Ovary (tissue), 9 donors: ENCODE measurements around the gene ALAD. TPM values are rescaled to one million over a fixed set of nuclear protein-coding genes. Genes with fewer than 3 reads are reported as not detected.

Experiments used
- DNase-seq, 5 donors: peaks; one replicate each; pipeline ENCODE4 v3.0.0-alpha.2; 2019 to 2020
- H3K27ac ChIP-seq, 2 donors: fragments of 200-600 bp; one replicate each; pipeline versions ENCODE4 v1.5.1 to v1.8.0; 2019 to 2022
- H3K27me3 ChIP-seq: fragments of 200-600 bp; one replicate; pipeline ENCODE4 v1.8.0; 2022
- H3K36me3 ChIP-seq: fragments of 200-600 bp; sonication (generic); one replicate; pipeline ENCODE4 v1.5.1; 2019
- H3K4me1 ChIP-seq: one replicate; pipeline ENCODE4 v1.8.1; 2013; ENCODE audit warnings: mild to moderate bottlenecking, moderate library complexity; ENCODE audit not compliant: insufficient read depth
- H3K4me3 ChIP-seq: fragments of 200-600 bp; sonication (generic); one replicate; pipeline ENCODE4 v1.5.1; 2017
- H3K9me3 ChIP-seq, 2 donors: fragments of 200-600 bp in 1 of 2; sonication (generic) in 1 of 2; one replicate each; pipeline versions ENCODE4 v1.5.1 to v1.8.1; 2013 to 2019; ENCODE audit warnings: mild to moderate bottlenecking in 1 of 2, moderate library complexity in 1 of 2
- CTCF ChIP-seq, 3 donors: fragments of 450-650 bp in 2 of 3; fragments of 200-600 bp in 1 of 3; IDR thresholded peaks; one replicate each; pipeline versions ENCODE4 v1.5.1 to v1.8.0; 2016 to 2022; ENCODE audit warnings: antibody characterized with exemption in 3 of 3, mild to moderate bottlenecking in 1 of 3
- EP300 ChIP-seq: sonication (generic); formaldehyde crosslinking; IDR thresholded peaks from one replicate; pipeline ENCODE4 v1.6.1; 2017; ENCODE audit warnings: antibody characterized with exemption
- POLR2A ChIP-seq: fragments of 450-650 bp; IDR thresholded peaks from one replicate; pipeline ENCODE4 v1.6.1; 2017; ENCODE audit warnings: antibody characterized with exemption, mild to moderate bottlenecking, moderate library complexity
- WGBS, 3 donors: extraction: QIAGEN DNeasy Blood & Tissue Kit in 1 of 3; methylation state at CpG; one replicate each; pipeline versions ENCODE4 v1.1.5 to v1.1.7; 2013 to 2017; 5-methylcytosine and 5-hydroxymethylcytosine counted together
- intact Hi-C, 4 donors: fragments of 100-400 bp; cut with DNase I; formaldehyde crosslinking; loops; one replicate each; pipeline versions ENCODE4 v1.11.0 to v1.15.1; 2022 to 2023
- polyA plus RNA-seq, 2 donors: library from polyadenylated mRNA; stranded (reverse); fragments of 200-250 nt in 1 of 2; fragments of 350-450 nt in 1 of 2; fragmentation: Illumina TruSeq in 1 of 2; extraction: RNeasy Lipid Tissue Mini Kit (QIAGEN cat#74804) in 1 of 2; gene quantifications; one replicate each; pipeline ENCODE4 v1.2.3, GENCODE V29; 2013 to 2014
- total RNA-seq, 7 donors: library from RNA; depleted of rRNA in 2 of 7; stranded (reverse); fragments of >200 nt in 2 of 7; fragmentation: NEBNext Ultra II Directional in 3 of 7; extraction: Animal tissue kit (Norgen Biotek cat#: 25700) in 3 of 7; gene quantifications; one replicate each; pipeline versions ENCODE4 v1.1.0 to v1.2.4, GENCODE V29; 2016 to 2023
- donor health status: DM: no; HTN: no; CAD: no; lungs with moderate emphysema.
- donor health status: DM: no; HTN: no; CAD: no.
- donor health status: Bipolar disorder and iron deficiency.
- donor health status: DM: yes; HTN: yes; CAD: no.
- donor health status: DM: no; HTN: no; CAD: no.
- donor health status: DM: yes; HTN: yes; CAD: no.

The ALAD gene
- total and polyA plus RNA-seq, 9 donors: 14.3 to 59.3 (median 43.8) TPM

DNA sequence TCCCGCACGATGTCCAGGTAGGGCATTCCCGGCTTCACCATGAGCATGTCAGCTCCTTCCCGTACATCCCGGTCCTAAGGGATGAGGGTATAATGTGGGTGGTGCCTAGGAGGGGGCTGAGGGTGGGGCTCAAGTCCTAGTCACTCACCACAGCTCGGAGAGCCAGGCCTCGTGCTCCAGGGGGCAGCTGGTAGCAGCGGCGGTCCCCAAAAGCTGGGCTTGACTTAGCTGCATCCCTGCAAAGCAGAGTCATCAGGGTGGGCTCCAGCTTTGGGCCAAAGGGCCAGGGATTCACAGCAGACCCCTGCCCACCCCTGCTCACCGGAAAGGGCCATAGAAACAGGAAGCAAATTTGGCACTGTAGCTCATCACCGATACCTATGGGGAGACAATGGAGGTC is 11.6 kb downstream of the ALAD start:
- H3K27me3 ChIP-seq: no peaks in the 10 kb centered on the region
- H3K9me3 ChIP-seq: no peaks in the 10 kb centered on the region
- DNase-seq: no peak
- no peak overlapping the region for H3K27ac ChIP-seq
- WGBS, 3 donors: 91 to 97% (median 91%) methylated on average over 11 of the region's 11 CpGs
- H3K4me3 ChIP-seq: no peak overlapping the region
- intact Hi-C loops: no loop called here
- TF ChIP-seq CTCF (IDR thresholded peaks at IDR 0.05): no peak
- TF ChIP-seq POLR2A: no peak
- no peaks in the 10 kb centered on the region for H3K36me3 ChIP-seq
- no peaks in the 10 kb centered on the region for H3K4me1 ChIP-seq

DNA sequence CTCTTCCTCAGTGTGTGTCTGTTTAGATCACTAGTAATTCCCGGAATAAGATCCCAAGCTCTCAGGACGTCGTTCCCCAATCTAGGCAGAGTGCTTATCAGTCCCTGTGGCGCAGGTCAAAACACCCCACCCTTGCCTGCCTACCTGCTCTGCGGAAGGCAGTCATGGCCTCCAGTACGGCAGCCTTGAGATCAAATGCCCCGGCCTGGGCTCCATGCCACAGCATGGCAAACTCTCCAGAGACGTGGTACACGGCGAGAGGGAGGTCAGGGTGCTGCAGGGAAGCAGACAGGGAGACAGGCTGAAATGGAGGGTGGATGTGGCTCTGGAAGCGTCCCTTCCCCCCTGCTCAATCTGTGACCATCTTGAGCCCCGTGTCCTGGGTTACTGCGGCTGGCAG is 12.3 kb downstream of the ALAD start:
- no peaks in the 10 kb centered on the region for H3K9me3 ChIP-seq
- no peaks in the 10 kb centered on the region for H3K36me3 ChIP-seq
- H3K4me3 ChIP-seq: no peak overlapping the region
- DNase-seq: no peak
- H3K4me1 ChIP-seq: no peaks in the 10 kb centered on the region
- WGBS, 3 donors: 87 to 96% (median 89%) methylated on average over 13 of the region's 13 CpGs
- no peak overlapping the region for H3K27ac ChIP-seq
- TF ChIP-seq CTCF (IDR thresholded peaks at IDR 0.05) (no peak), POLR2A (no peak), EP300 (no peak)
- no peaks in the 10 kb centered on the region for H3K27me3 ChIP-seq
- intact Hi-C loops: no loop called here

DNA sequence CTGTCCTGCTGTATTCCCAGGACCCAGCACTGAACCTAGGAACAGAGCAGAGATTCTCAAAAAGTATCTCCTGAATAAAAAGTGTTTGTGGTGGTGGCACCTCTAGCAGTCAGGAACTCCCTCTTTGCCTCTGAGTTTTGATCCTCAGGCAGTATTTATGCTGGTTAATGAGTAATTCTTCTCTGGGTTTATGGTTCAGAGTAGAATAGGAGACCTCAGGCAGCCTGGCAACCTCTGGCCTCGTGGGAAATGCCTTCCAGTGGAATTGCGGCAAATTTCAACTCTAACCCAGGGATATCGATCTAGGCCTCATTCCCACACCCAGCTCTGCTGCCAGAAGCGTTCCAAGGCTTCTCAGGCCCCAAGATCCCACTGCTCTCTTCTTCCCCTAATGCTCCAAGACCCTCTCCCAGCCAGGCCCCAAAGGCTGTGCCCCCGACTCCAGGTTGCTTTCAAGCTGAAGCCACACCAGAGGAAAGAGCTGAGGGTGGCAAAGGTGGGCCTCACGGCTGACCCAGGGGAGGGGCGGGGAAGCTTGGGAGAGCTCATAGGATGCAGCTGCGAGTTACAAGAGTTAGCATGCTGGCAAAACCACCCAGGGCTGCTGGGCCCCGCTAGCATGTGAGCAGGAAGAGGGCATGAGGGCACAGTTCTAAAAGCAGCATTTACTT is 13.4 kb downstream of the ALAD start:
- Histone ChIP-seq H3K36me3 (no peaks in the 10 kb centered on the region), H3K4me1 (no peaks in the 10 kb centered on the region), H3K27ac (no peak overlapping the region), H3K4me3 (no peak overlapping the region), H3K9me3 (no peaks in the 10 kb centered on the region), H3K27me3 (no peaks in the 10 kb centered on the region)
- DNase-seq: no peak
- intact Hi-C loops: no loop called here
- no peak for TF ChIP-seq EP300
- TF ChIP-seq CTCF (IDR thresholded peaks at IDR 0.05): no peak
- TF ChIP-seq POLR2A: no peak
- whole genome bisulfite sequencing, 3 donors: 78 to 84% (median 81%) methylated on average over 9 of the region's 9 CpGs

DNA sequence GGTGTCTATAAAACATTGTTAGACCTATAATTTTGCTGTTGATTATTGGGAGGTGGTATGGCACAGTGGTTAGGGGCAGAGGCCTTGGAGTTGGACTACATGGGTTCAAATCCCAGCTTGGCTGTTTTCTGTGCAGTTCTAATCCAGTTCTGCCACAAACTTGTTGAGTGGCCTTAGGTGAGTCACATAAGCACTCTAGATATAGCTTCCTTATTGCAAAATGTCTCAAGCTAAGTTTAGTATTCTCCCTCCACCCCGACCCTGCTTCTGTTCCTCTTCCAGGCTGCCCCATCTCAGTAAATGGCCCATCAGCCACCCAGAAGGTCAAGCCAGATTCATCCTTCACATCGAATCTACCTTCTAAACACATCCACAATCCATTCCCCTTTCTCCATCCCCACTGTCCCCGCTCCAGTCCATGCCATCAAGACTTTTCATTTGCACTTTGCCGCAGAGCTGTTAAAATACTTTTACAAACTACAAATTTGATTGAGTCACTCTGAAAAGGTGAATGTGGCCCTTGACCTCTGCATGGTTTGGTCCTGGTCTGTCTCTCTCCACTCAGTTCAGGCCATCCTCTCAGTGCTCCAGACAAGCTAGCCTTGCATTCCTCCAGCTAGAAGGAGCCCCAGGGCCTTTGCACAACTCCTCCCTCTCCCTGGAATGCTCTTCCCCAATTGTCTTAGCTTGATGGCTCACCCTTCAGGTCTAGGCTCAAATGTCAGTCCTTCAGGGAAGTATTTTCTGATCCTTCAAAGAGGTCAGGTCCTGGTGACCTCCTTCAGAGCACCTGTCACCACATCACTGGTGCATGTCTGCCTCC is 14.3 kb downstream of the ALAD start:
- DNase-seq: no peak
- Histone ChIP-seq H3K9me3 (no peaks in the 10 kb centered on the region), H3K4me3 (no peak overlapping the region), H3K4me1 (no peaks in the 10 kb centered on the region), H3K27me3 (no peaks in the 10 kb centered on the region), H3K36me3 (no peaks in the 10 kb centered on the region), H3K27ac (no peak overlapping the region)
- WGBS, 3 donors: 87 to 95% (median 91%) methylated on average over 4 of the region's 4 CpGs
- TF ChIP-seq EP300 (no peak), CTCF (IDR thresholded peaks at IDR 0.05) (no peak), POLR2A (no peak)
- intact Hi-C loops: no loop called here
